A549 (cell line): Measurements from ENCODE around the gene AUTS2.

ENCODE experiments used
- KDM5A ChIP-seq: fragments of 200-600 bp; sonication (generic); IDR thresholded peaks from 2 replicates; pipeline ENCODE4 v1.6.1; 2016; ENCODE audit warnings: antibody characterized with exemption, mild to moderate bottlenecking
- POLR2A ChIP-seq: IDR thresholded peaks from 2 replicates; pipeline ENCODE4 v1.6.1; 2012; ENCODE audit warnings: mild to moderate bottlenecking, low read length
- TF ChIP-seq, protein P1 (sequence below): fragments of >200 bp; sonication (Bioruptor Twin); formaldehyde crosslinking; IDR thresholded peaks from 3 replicates; pipeline ENCODE4 v1.5.1; 2016
- TF ChIP-seq, protein P2 (sequence below): IDR thresholded peaks from 2 replicates; pipeline ENCODE4 v1.6.1; 2012
- TF ChIP-seq, protein P3 (sequence below): fragments of 450-650 bp; IDR thresholded peaks from 2 replicates; pipeline ENCODE4 v1.6.1; 2014; ENCODE audit warnings: antibody characterized with exemption

DNA sequence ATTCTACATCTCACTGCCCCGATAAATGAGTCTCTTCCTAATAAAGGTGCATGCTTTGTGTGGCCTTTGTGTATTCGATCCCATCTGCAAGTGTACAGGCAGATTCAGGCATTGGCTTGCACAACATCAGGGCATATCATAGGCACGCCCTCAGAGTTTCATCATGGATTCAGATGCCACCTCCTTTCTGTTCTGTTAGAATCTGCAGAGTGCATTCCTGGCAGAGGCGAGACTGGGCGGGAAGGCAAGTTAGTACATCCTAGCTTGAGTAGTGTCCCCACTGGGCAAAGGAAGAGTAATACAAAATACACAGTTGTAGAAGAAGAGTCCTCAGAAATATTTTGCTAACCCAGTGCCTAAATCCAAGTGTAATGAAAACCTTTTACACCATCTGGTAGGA lies 1187.2 kb downstream of the AUTS2 start:
- TF ChIP-seq POLR2A (no peak), KDM5A (no peak)
- TF ChIP-seq, protein P1, sequence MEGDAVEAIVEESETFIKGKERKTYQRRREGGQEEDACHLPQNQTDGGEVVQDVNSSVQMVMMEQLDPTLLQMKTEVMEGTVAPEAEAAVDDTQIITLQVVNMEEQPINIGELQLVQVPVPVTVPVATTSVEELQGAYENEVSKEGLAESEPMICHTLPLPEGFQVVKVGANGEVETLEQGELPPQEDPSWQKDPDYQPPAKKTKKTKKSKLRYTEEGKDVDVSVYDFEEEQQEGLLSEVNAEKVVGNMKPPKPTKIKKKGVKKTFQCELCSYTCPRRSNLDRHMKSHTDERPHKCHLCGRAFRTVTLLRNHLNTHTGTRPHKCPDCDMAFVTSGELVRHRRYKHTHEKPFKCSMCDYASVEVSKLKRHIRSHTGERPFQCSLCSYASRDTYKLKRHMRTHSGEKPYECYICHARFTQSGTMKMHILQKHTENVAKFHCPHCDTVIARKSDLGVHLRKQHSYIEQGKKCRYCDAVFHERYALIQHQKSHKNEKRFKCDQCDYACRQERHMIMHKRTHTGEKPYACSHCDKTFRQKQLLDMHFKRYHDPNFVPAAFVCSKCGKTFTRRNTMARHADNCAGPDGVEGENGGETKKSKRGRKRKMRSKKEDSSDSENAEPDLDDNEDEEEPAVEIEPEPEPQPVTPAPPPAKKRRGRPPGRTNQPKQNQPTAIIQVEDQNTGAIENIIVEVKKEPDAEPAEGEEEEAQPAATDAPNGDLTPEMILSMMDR, result no peak
- TF ChIP-seq, protein P2, sequence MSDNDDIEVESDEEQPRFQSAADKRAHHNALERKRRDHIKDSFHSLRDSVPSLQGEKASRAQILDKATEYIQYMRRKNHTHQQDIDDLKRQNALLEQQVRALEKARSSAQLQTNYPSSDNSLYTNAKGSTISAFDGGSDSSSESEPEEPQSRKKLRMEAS, result no peak
- TF ChIP-seq, protein P3, sequence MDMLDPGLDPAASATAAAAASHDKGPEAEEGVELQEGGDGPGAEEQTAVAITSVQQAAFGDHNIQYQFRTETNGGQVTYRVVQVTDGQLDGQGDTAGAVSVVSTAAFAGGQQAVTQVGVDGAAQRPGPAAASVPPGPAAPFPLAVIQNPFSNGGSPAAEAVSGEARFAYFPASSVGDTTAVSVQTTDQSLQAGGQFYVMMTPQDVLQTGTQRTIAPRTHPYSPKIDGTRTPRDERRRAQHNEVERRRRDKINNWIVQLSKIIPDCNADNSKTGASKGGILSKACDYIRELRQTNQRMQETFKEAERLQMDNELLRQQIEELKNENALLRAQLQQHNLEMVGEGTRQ, result no peak
